ENCODE data around the gene MYB. TPM values are rescaled to one million over a fixed set of nuclear protein-coding genes. Genes with fewer than 3 reads are reported as not detected.
"Not testable (repeated sequence)": the region's sequence is repeated elsewhere in the genome, so short reads cannot be mapped to it uniquely, and the experiment has no call there.

MYB gene
- total and polyA plus RNA-seq, 4 donors, result 2.0 to 3.9 (median 2.4) TPM

- Histone ChIP-seq H3K36me3 (ENCODE audit: control insufficient read depth, insufficient read depth, low read length) (no peaks in the 10 kb centered on the region), H3K4me3 (ENCODE audit: low read depth, low read length) (no peak overlapping the region), H3K4me1 (ENCODE audit: control insufficient read depth, insufficient read depth, low read length) (no peaks in the 10 kb centered on the region), H3K27ac (ENCODE audit: low read depth, low read length) (no peak overlapping the region), H3K27me3 (ENCODE audit: control insufficient read depth, insufficient read depth, low read length) (no peaks in the 10 kb centered on the region), H3K9me3 (ENCODE audit: control insufficient read depth, insufficient read depth, low read length) (no peaks in the 10 kb centered on the region)
- DNase-seq (ENCODE audit: low read depth in 4 of 6, low spot score in 6 of 6), result no peak
- WGBS (ENCODE audit: insufficient coverage), result 80% methylated on average over 1 of the region's 7 CpGs
Observed at GRCh38 chr6:135146162-135146934, 34.8 kb upstream of the MYB start.

- H3K9me3 ChIP-seq (ENCODE audit: control insufficient read depth, insufficient read depth, low read length), result no peaks in the 10 kb centered on the region
- no peaks in the 10 kb centered on the region for H3K27me3 ChIP-seq (ENCODE audit: control insufficient read depth, insufficient read depth, low read length)
- no peaks in the 10 kb centered on the region for H3K4me1 ChIP-seq (ENCODE audit: control insufficient read depth, insufficient read depth, low read length)
- no peaks in the 10 kb centered on the region for H3K36me3 ChIP-seq (ENCODE audit: control insufficient read depth, insufficient read depth, low read length)
- no peak overlapping the region for H3K27ac ChIP-seq (ENCODE audit: low read depth, low read length)
- no peak overlapping the region for H3K4me3 ChIP-seq (ENCODE audit: low read depth, low read length)
- WGBS (ENCODE audit: insufficient coverage), result 100% methylated on average over 2 of the region's 5 CpGs
- no peak for DNase-seq (ENCODE audit: low read depth in 4 of 6, low spot score in 6 of 6)
Observed at GRCh38 chr6:135147637-135148592, 33.2 kb upstream of the MYB start.

- Histone ChIP-seq H3K27ac (ENCODE audit: low read depth, low read length) (no peak overlapping the region), H3K27me3 (ENCODE audit: control insufficient read depth, insufficient read depth, low read length) (no peaks in the 10 kb centered on the region), H3K9me3 (ENCODE audit: control insufficient read depth, insufficient read depth, low read length) (no peaks in the 10 kb centered on the region), H3K4me3 (ENCODE audit: low read depth, low read length) (no peak overlapping the region), H3K4me1 (ENCODE audit: control insufficient read depth, insufficient read depth, low read length) (no peaks in the 10 kb centered on the region), H3K36me3 (ENCODE audit: control insufficient read depth, insufficient read depth, low read length) (no peaks in the 10 kb centered on the region)
- WGBS (ENCODE audit: insufficient coverage), result no CpG with 5 or more reads among the region's 3 CpGs
- DNase-seq (ENCODE audit: low read depth in 4 of 6, low spot score in 6 of 6), result no peak
Observed at GRCh38 chr6:135148889-135149288, 32.2 kb upstream of the MYB start.

- no peaks in the 10 kb centered on the region for H3K4me1 ChIP-seq (ENCODE audit: control insufficient read depth, insufficient read depth, low read length)
- no peak for DNase-seq (ENCODE audit: low read depth in 4 of 6, low spot score in 6 of 6)
- no CpG with 5 or more reads among the region's 6 CpGs for WGBS (ENCODE audit: insufficient coverage)
- H3K27me3 ChIP-seq (ENCODE audit: control insufficient read depth, insufficient read depth, low read length), result no peaks in the 10 kb centered on the region
- no peak overlapping the region for H3K27ac ChIP-seq (ENCODE audit: low read depth, low read length)
- no peak overlapping the region for H3K4me3 ChIP-seq (ENCODE audit: low read depth, low read length)
- H3K36me3 ChIP-seq (ENCODE audit: control insufficient read depth, insufficient read depth, low read length), result no peaks in the 10 kb centered on the region
- no peaks in the 10 kb centered on the region for H3K9me3 ChIP-seq (ENCODE audit: control insufficient read depth, insufficient read depth, low read length)
Observed at GRCh38 chr6:135149376-135149775, 31.7 kb upstream of the MYB start.

GRCh38 chr6:135150481-135150880 is 30.6 kb upstream of the MYB start:
- not testable (repeated sequence) for H3K36me3 ChIP-seq (ENCODE audit: control insufficient read depth, insufficient read depth, low read length); DNase-seq (ENCODE audit: low read depth in 4 of 6, low spot score in 6 of 6); H3K9me3 ChIP-seq (ENCODE audit: control insufficient read depth, insufficient read depth, low read length); H3K27me3 ChIP-seq (ENCODE audit: control insufficient read depth, insufficient read depth, low read length); H3K27ac ChIP-seq (ENCODE audit: low read depth, low read length); H3K4me1 ChIP-seq (ENCODE audit: control insufficient read depth, insufficient read depth, low read length); H3K4me3 ChIP-seq (ENCODE audit: low read depth, low read length)
- WGBS (ENCODE audit: insufficient coverage), result 100% methylated on average over 1 of the region's 2 CpGs

- whole genome bisulfite sequencing (ENCODE audit: insufficient coverage), result no CpG with 5 or more reads among the region's 2 CpGs
- not testable (repeated sequence) for DNase-seq (ENCODE audit: low read depth in 4 of 6, low spot score in 6 of 6); H3K36me3 ChIP-seq (ENCODE audit: control insufficient read depth, insufficient read depth, low read length)
Observed at GRCh38 chr6:135154125-135154524, 27.0 kb upstream of the MYB start.

GRCh38 chr6:135158397-135158796 is 22.7 kb upstream of the MYB start:
- H3K4me3 ChIP-seq (ENCODE audit: low read depth, low read length), result no peak overlapping the region
- no peak for DNase-seq (ENCODE audit: low read depth in 4 of 6, low spot score in 6 of 6)
- H3K9me3 ChIP-seq (ENCODE audit: control insufficient read depth, insufficient read depth, low read length), result no peaks in the 10 kb centered on the region
- 100% methylated on average over 1 of the region's 4 CpGs for WGBS (ENCODE audit: insufficient coverage)
- H3K36me3 ChIP-seq (ENCODE audit: control insufficient read depth, insufficient read depth, low read length), result no peaks in the 10 kb centered on the region
- H3K27ac ChIP-seq (ENCODE audit: low read depth, low read length), result no peak overlapping the region
- no peaks in the 10 kb centered on the region for H3K27me3 ChIP-seq (ENCODE audit: control insufficient read depth, insufficient read depth, low read length)
- H3K4me1 ChIP-seq (ENCODE audit: control insufficient read depth, insufficient read depth, low read length), result no peaks in the 10 kb centered on the region

More at GRCh38 chr6:135154125-135154524, 27.0 kb upstream of the MYB start:
- not testable (repeated sequence) for H3K27me3 ChIP-seq (ENCODE audit: control insufficient read depth, insufficient read depth, low read length); H3K27ac ChIP-seq (ENCODE audit: low read depth, low read length); H3K4me3 ChIP-seq (ENCODE audit: low read depth, low read length); H3K4me1 ChIP-seq (ENCODE audit: control insufficient read depth, insufficient read depth, low read length); H3K9me3 ChIP-seq (ENCODE audit: control insufficient read depth, insufficient read depth, low read length)

- 80% methylated on average over 2 of the region's 3 CpGs for WGBS (ENCODE audit: insufficient coverage)
- H3K4me1 ChIP-seq (ENCODE audit: control insufficient read depth, insufficient read depth, low read length), result no peaks in the 10 kb centered on the region
- H3K36me3 ChIP-seq (ENCODE audit: control insufficient read depth, insufficient read depth, low read length), result no peaks in the 10 kb centered on the region
- H3K9me3 ChIP-seq (ENCODE audit: control insufficient read depth, insufficient read depth, low read length), result no peaks in the 10 kb centered on the region
- H3K27ac ChIP-seq (ENCODE audit: low read depth, low read length), result no peak overlapping the region
- no peaks in the 10 kb centered on the region for H3K27me3 ChIP-seq (ENCODE audit: control insufficient read depth, insufficient read depth, low read length)
- H3K4me3 ChIP-seq (ENCODE audit: low read depth, low read length), result no peak overlapping the region
- DNase-seq (ENCODE audit: low read depth in 4 of 6, low spot score in 6 of 6), result no peak
Observed at GRCh38 chr6:135159531-135159930, 21.6 kb upstream of the MYB start.

GRCh38 chr6:135161411-135162395 is 19.4 kb upstream of the MYB start:
- Histone ChIP-seq H3K9me3 (ENCODE audit: control insufficient read depth, insufficient read depth, low read length) (no peaks in the 10 kb centered on the region), H3K36me3 (ENCODE audit: control insufficient read depth, insufficient read depth, low read length) (no peaks in the 10 kb centered on the region), H3K4me1 (ENCODE audit: control insufficient read depth, insufficient read depth, low read length) (no peaks in the 10 kb centered on the region), H3K27ac (ENCODE audit: low read depth, low read length) (no peak overlapping the region), H3K27me3 (ENCODE audit: control insufficient read depth, insufficient read depth, low read length) (no peaks in the 10 kb centered on the region), H3K4me3 (ENCODE audit: low read depth, low read length) (no peak overlapping the region)
- no CpG with 5 or more reads among the region's 3 CpGs for WGBS (ENCODE audit: insufficient coverage)
- DNase-seq (ENCODE audit: low read depth in 4 of 6, low spot score in 6 of 6), result no peak

Data from spinal cord (tissue), 10 donors.